Caco-2 (cell line): ENCODE data around the gene MCC. TPM values are rescaled to one million over a fixed set of nuclear protein-coding genes. Genes with fewer than 3 reads are reported as not detected.

ENCODE experiments used
- BruUV-seq: library from RNA; stranded (reverse); fragments of 400-500 nt; replicated peaks from 2 replicates; lab custom pipeline; 2021; lab: Mats Ljungman, UMichigan
- CTCF ChIA-PET: fragments of 300-600 bp; sonication (Branson Sonifier 250); formaldehyde crosslinking; loops from one replicate; lab custom pipeline; 2022; ENCODE audit warnings: antibody characterized with exemption; lab: Charles Lee
- POLR2A ChIA-PET: fragments of 300-600 bp; sonication (Branson Sonifier 250); formaldehyde crosslinking; loops from one replicate; lab custom pipeline; 2022; ENCODE audit warnings: antibody characterized with exemption; lab: Charles Lee
- DNase-seq, 2 experiments: peaks; one replicate each; pipeline versions ENCODE4 v3.0.0 to v3.0.0-alpha.2; 2020 to 2022
- H3K27me3 ChIP-seq: replicated peaks from 2 replicates; pipeline ENCODE4 v1.6.0; 2011; ENCODE audit warnings: low read length; ENCODE audit not compliant: control insufficient read depth, insufficient read depth
- H3K36me3 ChIP-seq: 2 replicates; pipeline ENCODE4 v1.5.1; 2011; ENCODE audit warnings: low read length; ENCODE audit not compliant: control insufficient read depth, insufficient read depth
- H3K4me1 ChIP-seq: fragments of 250-450 bp; sonication (Bioruptor Pico); 2 replicates; pipeline ENCODE4 v1.5.1; 2020; ENCODE audit warnings: mild to moderate bottlenecking
- H3K4me3 ChIP-seq: 2 replicates; pipeline ENCODE4 v1.5.1; 2011; ENCODE audit warnings: low read depth, mild to moderate bottlenecking, control low read depth, low read length
- H3K9me3 ChIP-seq: fragments of 250-450 bp; sonication (Bioruptor Pico); 2 replicates; pipeline ENCODE4 v1.5.1; 2020; ENCODE audit warnings: mild to moderate bottlenecking, moderate library complexity
- H3K27ac Mint-ChIP-seq: one replicate; pipeline ENCODE4 v1.8.0; 2022; ENCODE audit warnings: mixed read lengths; ENCODE audit not compliant: unreplicated experiment
- H3K27me3 Mint-ChIP-seq: one replicate; pipeline ENCODE4 v1.8.0; 2022; ENCODE audit warnings: mixed read lengths; ENCODE audit not compliant: insufficient read depth, unreplicated experiment
- H3K36me3 Mint-ChIP-seq: one replicate; pipeline ENCODE4 v1.8.0; 2022; ENCODE audit warnings: mild to moderate bottlenecking, mixed read lengths; ENCODE audit not compliant: insufficient read depth, unreplicated experiment
- H3K4me1 Mint-ChIP-seq: one replicate; pipeline ENCODE4 v1.8.0; 2022; ENCODE audit warnings: low read depth, mixed read lengths; ENCODE audit not compliant: unreplicated experiment
- H3K4me3 Mint-ChIP-seq: one replicate; pipeline ENCODE4 v1.8.0; 2022; ENCODE audit warnings: mild to moderate bottlenecking, moderate library complexity, mixed read lengths; ENCODE audit not compliant: unreplicated experiment
- H3K9me3 Mint-ChIP-seq: one replicate; pipeline ENCODE4 v1.8.0; 2022; ENCODE audit warnings: mixed read lengths; ENCODE audit not compliant: unreplicated experiment
- intact Hi-C: fragments of 100-400 bp; cut with micrococcal nuclease; formaldehyde crosslinking; loops from one replicate; pipeline ENCODE4 v1.10.0; 2022; ENCODE audit not compliant: unreplicated experiment
- total RNA-seq: library from RNA; stranded (reverse); gene quantifications from 2 replicates; pipeline ENCODE4 v1.2.3, GENCODE V29; 2022
- TF ChIP-seq, protein P1 (sequence below), 2 experiments: fragments of 200-600 bp in 1 of 2; IDR thresholded peaks; 1 replicate in 1 of 2; 2 replicates in 1 of 2; pipeline versions ENCODE4 v1.5.1 to v1.8.0; 2011 to 2022; ENCODE audit warnings: antibody characterized with exemption in 1 of 2, control low read depth in 1 of 2, inconsistent platforms in 1 of 2, low read depth in 1 of 2, low read length in 1 of 2, mild to moderate bottlenecking in 1 of 2, moderate library complexity in 1 of 2; ENCODE audit not compliant: insufficient read depth in 1 of 2, severe bottlenecking in 1 of 2, unreplicated experiment in 1 of 2

MCC gene
- total RNA-seq, 1 experiment from 2014 or later, result 0.09 TPM

DNA sequence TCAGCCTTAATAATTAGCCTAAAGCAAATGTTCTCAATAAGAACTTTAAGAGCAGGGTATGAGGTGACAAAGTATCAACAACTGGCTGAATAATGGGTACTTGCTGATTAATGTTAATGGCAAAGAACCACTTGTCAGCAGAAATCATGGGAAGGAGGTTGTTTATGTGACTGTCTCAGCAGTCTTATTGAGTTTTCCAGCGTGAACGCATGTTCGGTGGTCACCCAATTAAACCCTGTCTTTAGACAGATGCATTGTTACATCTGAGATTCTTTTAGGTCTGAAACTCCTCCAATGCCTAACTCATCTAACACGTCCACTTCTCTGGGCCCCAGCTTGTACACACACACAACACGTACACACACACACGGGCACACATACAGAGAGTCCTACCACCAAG lies 35.3 kb downstream of the MCC start:
- H3K4me1 Mint-ChIP-seq, result no peaks in the 10 kb centered on the region
- CTCF ChIA-PET, result no interaction called here

DNA sequence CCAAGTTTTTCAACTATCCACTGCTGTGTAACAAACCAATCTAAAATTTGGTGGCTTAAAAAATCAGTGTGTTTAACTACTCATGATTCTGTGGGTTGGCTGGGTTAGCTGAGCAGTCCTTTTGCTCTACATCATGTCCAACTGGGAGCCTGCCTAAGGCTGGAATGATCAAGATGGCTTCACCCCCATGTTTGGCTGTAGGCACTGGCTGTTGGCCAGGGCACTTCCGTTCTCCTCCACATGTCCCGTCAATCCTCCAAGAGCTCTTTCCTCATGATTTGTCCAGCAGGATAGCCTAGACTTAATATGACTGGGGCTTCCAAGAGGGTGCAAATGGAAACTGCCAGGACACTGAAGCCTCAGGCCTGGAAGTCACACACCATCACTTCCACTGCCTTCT lies 36.5 kb downstream of the MCC start:
- H3K27me3 ChIP-seq, result no peaks in the 10 kb centered on the region
- no peaks in the 10 kb centered on the region for H3K4me1 ChIP-seq
- ChIA-PET CTCF (no interaction called here), POLR2A (no interaction called here)
- intact Hi-C loops, result no loop called here
- no peaks in the 10 kb centered on the region for H3K36me3 ChIP-seq
- TF ChIP-seq, protein P1, sequence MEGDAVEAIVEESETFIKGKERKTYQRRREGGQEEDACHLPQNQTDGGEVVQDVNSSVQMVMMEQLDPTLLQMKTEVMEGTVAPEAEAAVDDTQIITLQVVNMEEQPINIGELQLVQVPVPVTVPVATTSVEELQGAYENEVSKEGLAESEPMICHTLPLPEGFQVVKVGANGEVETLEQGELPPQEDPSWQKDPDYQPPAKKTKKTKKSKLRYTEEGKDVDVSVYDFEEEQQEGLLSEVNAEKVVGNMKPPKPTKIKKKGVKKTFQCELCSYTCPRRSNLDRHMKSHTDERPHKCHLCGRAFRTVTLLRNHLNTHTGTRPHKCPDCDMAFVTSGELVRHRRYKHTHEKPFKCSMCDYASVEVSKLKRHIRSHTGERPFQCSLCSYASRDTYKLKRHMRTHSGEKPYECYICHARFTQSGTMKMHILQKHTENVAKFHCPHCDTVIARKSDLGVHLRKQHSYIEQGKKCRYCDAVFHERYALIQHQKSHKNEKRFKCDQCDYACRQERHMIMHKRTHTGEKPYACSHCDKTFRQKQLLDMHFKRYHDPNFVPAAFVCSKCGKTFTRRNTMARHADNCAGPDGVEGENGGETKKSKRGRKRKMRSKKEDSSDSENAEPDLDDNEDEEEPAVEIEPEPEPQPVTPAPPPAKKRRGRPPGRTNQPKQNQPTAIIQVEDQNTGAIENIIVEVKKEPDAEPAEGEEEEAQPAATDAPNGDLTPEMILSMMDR (IDR thresholded peaks at IDR 0.05; ENCODE audit: insufficient read depth in 1 of 2, low read depth in 1 of 2, low read length in 1 of 2, severe bottlenecking in 1 of 2, unreplicated experiment in 1 of 2), result no peak
- DNase-seq, result no peak
- no peak overlapping the region for H3K4me3 Mint-ChIP-seq
- H3K27me3 Mint-ChIP-seq, result peaks cover 19% of the 10 kb centered on the region
- no peak overlapping the region for H3K4me3 ChIP-seq
- no peaks in the 10 kb centered on the region for H3K36me3 Mint-ChIP-seq
- no peak overlapping the region for H3K27ac Mint-ChIP-seq
- no peaks in the 10 kb centered on the region for H3K9me3 ChIP-seq
- H3K9me3 Mint-ChIP-seq, result no peaks in the 10 kb centered on the region
- BruUV-seq, result no TSS peak
- no peaks in the 10 kb centered on the region for H3K4me1 Mint-ChIP-seq

More for the DNA sequence above, 35.3 kb downstream of the MCC start:
- no TSS peak for BruUV-seq
- Mint-ChIP-seq H3K27ac (no peak overlapping the region), H3K4me3 (no peak overlapping the region), H3K9me3 (no peaks in the 10 kb centered on the region), H3K36me3 (no peaks in the 10 kb centered on the region), H3K27me3 (peaks cover 16% of the 10 kb centered on the region)
- no peaks in the 10 kb centered on the region for H3K9me3 ChIP-seq
- intact Hi-C loops, result no loop called here
- no peaks in the 10 kb centered on the region for H3K27me3 ChIP-seq
- POLR2A ChIA-PET, result no interaction called here
- H3K4me3 ChIP-seq, result no peak overlapping the region
- no peaks in the 10 kb centered on the region for H3K4me1 ChIP-seq
- DNase-seq, result no peak
- TF ChIP-seq, protein P1 (IDR thresholded peaks at IDR 0.05; ENCODE audit: insufficient read depth in 1 of 2, low read depth in 1 of 2, low read length in 1 of 2, severe bottlenecking in 1 of 2, unreplicated experiment in 1 of 2), result no peak
- H3K36me3 ChIP-seq, result no peaks in the 10 kb centered on the region

DNA sequence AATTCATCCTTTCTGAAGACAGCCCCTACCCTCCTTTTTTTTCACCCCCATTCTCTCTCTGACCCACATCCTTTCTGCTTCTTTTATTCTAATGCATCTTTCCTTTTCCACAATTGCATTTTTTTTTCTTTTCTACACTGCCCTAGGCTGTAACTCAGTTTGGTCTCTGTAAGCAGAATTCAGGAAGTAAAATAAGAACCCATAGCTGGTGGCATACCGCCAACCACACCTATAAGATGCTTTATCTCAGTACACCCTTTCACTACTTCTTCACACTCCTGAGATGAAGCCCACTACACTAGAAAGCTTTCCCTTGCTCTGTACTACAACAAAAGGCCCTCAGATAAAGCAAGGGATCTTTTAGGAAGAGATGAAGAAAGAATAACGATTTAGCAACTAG lies 37.3 kb downstream of the MCC start:
- intact Hi-C loops, result no loop called here
- no peaks in the 10 kb centered on the region for H3K27me3 ChIP-seq
- Mint-ChIP-seq H3K27ac (no peak overlapping the region), H3K9me3 (no peaks in the 10 kb centered on the region), H3K4me1 (no peaks in the 10 kb centered on the region), H3K4me3 (no peak overlapping the region), H3K36me3 (no peaks in the 10 kb centered on the region), H3K27me3 (peaks cover 19% of the 10 kb centered on the region)
- no peak for DNase-seq
- ChIA-PET CTCF (no interaction called here), POLR2A (no interaction called here)
- no peaks in the 10 kb centered on the region for H3K36me3 ChIP-seq
- no TSS peak for BruUV-seq
- no peaks in the 10 kb centered on the region for H3K9me3 ChIP-seq
- no peak overlapping the region for H3K4me3 ChIP-seq
- no peaks in the 10 kb centered on the region for H3K4me1 ChIP-seq
- TF ChIP-seq, protein P1 (IDR thresholded peaks at IDR 0.05; ENCODE audit: insufficient read depth in 1 of 2, low read depth in 1 of 2, low read length in 1 of 2, severe bottlenecking in 1 of 2, unreplicated experiment in 1 of 2), result no peak
